DOHH2 (cell line): ENCODE results near the gene LTV1.

Experiments used
- H3F3A ChIP-seq: fragments of 200-600 bp; sonication (generic), shearing (Covaris generic); 2 replicates; pipeline ENCODE4 v1.6.0; 2016; ENCODE audit warnings: antibody characterized with exemption, mild to moderate bottlenecking; ENCODE audit not compliant: control insufficient read depth, insufficient read depth
- H3K27ac ChIP-seq: fragments of 200-600 bp; sonication (generic); 2 replicates; pipeline ENCODE4 v1.5.1; 2014; ENCODE audit warnings: low read depth, mild to moderate bottlenecking, low read length, moderate library complexity
- H3K27me3 ChIP-seq: fragments of 200-600 bp; sonication (generic); 2 replicates; pipeline ENCODE4 v1.6.1; 2014; ENCODE audit warnings: mild to moderate bottlenecking, low read length, mixed read lengths; ENCODE audit not compliant: control insufficient read depth
- H3K36me3 ChIP-seq: fragments of 200-600 bp; sonication (generic); 2 replicates; pipeline ENCODE4 v1.6.1; 2014; ENCODE audit warnings: mild to moderate bottlenecking, low read length, moderate library complexity, mixed read lengths; ENCODE audit not compliant: control insufficient read depth
- H3K4me1 ChIP-seq: fragments of 200-600 bp; sonication (generic); 2 replicates; pipeline ENCODE4 v1.6.1; 2014; ENCODE audit warnings: mild to moderate bottlenecking, low read length, mixed read lengths; ENCODE audit not compliant: control insufficient read depth
- H3K4me2 ChIP-seq: fragments of 200-600 bp; sonication (generic); 2 replicates; pipeline ENCODE4 v1.6.0; 2014; ENCODE audit warnings: mild to moderate bottlenecking, low read length, moderate library complexity
- H3K4me3 ChIP-seq: fragments of 200-600 bp; sonication (generic); 2 replicates; pipeline ENCODE4 v1.5.1; 2014; ENCODE audit warnings: mild to moderate bottlenecking, low read length, mixed read lengths
- H3K79me2 ChIP-seq: fragments of 200-600 bp; sonication (generic); 2 replicates; pipeline ENCODE4 v1.6.1; 2014; ENCODE audit warnings: mild to moderate bottlenecking, low read length, mixed read lengths; ENCODE audit not compliant: control insufficient read depth
- H3K9me2 ChIP-seq: fragments of 200-600 bp; sonication (generic); replicated peaks from 2 replicates; pipeline ENCODE4 v1.6.1; 2014; ENCODE audit warnings: mild to moderate bottlenecking, low read length, mixed read lengths; ENCODE audit not compliant: control insufficient read depth
- H3K9me3 ChIP-seq: fragments of 200-600 bp; sonication (generic); 2 replicates; pipeline ENCODE4 v1.6.1; 2014; ENCODE audit warnings: antibody characterized with exemption, low read length, mixed read lengths; ENCODE audit not compliant: control insufficient read depth, insufficient read depth
- H4K20me1 ChIP-seq: fragments of 200-600 bp; sonication (generic); 2 replicates; pipeline ENCODE4 v1.6.0; 2014; ENCODE audit warnings: low read depth, mild to moderate bottlenecking, antibody characterized with exemption, low read length, moderate library complexity; ENCODE audit not compliant: control insufficient read depth, insufficient read depth
- EZH2phosphoT487 ChIP-seq: fragments of 200-600 bp; sonication (generic); IDR thresholded peaks from 2 replicates; pipeline ENCODE4 v1.6.1; 2017; ENCODE audit warnings: borderline replicate concordance, mild to moderate bottlenecking, antibody characterized with exemption, low read length, moderate library complexity, mixed read lengths
- TF ChIP-seq, protein P1 (sequence below): fragments of 200-600 bp; sonication (generic); IDR thresholded peaks from one replicate; pipeline ENCODE4 v1.5.1; 2014; ENCODE audit warnings: antibody characterized with exemption, mild to moderate bottlenecking, low read depth, low read length; ENCODE audit not compliant: poor library complexity, severe bottlenecking

The LTV1 gene

GRCh38 chr6:143807103-143807772, 35.9 kb upstream of the LTV1 start:
- Histone ChIP-seq H3K9me2 (no peaks in the 10 kb centered on the region), H4K20me1 (no peaks in the 10 kb centered on the region), H3F3A (no peaks in the 10 kb centered on the region), H3K4me3 (no peak overlapping the region), H3K4me1 (no peaks in the 10 kb centered on the region), H3K4me2 (no peak overlapping the region), H3K9me3 (no peaks in the 10 kb centered on the region), H3K27ac (no peak overlapping the region), H3K79me2 (no peaks in the 10 kb centered on the region), H3K36me3 (no peaks in the 10 kb centered on the region), H3K27me3 (no peaks in the 10 kb centered on the region)
- TF ChIP-seq EZH2phosphoT487: no peak
- TF ChIP-seq, protein P1, sequence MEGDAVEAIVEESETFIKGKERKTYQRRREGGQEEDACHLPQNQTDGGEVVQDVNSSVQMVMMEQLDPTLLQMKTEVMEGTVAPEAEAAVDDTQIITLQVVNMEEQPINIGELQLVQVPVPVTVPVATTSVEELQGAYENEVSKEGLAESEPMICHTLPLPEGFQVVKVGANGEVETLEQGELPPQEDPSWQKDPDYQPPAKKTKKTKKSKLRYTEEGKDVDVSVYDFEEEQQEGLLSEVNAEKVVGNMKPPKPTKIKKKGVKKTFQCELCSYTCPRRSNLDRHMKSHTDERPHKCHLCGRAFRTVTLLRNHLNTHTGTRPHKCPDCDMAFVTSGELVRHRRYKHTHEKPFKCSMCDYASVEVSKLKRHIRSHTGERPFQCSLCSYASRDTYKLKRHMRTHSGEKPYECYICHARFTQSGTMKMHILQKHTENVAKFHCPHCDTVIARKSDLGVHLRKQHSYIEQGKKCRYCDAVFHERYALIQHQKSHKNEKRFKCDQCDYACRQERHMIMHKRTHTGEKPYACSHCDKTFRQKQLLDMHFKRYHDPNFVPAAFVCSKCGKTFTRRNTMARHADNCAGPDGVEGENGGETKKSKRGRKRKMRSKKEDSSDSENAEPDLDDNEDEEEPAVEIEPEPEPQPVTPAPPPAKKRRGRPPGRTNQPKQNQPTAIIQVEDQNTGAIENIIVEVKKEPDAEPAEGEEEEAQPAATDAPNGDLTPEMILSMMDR: no peak

GRCh38 chr6:143810745-143811144, 32.4 kb upstream of the LTV1 start:
- Histone ChIP-seq H3F3A (no peaks in the 10 kb centered on the region), H4K20me1 (no peaks in the 10 kb centered on the region), H3K4me2 (no peak overlapping the region), H3K4me3 (no peak overlapping the region), H3K9me3 (no peaks in the 10 kb centered on the region), H3K27me3 (no peaks in the 10 kb centered on the region), H3K79me2 (no peaks in the 10 kb centered on the region), H3K9me2 (no peaks in the 10 kb centered on the region), H3K27ac (no peak overlapping the region), H3K4me1 (no peaks in the 10 kb centered on the region), H3K36me3 (no peaks in the 10 kb centered on the region)
- no peak for TF ChIP-seq EZH2phosphoT487
- TF ChIP-seq, protein P1: no peak

DNA sequence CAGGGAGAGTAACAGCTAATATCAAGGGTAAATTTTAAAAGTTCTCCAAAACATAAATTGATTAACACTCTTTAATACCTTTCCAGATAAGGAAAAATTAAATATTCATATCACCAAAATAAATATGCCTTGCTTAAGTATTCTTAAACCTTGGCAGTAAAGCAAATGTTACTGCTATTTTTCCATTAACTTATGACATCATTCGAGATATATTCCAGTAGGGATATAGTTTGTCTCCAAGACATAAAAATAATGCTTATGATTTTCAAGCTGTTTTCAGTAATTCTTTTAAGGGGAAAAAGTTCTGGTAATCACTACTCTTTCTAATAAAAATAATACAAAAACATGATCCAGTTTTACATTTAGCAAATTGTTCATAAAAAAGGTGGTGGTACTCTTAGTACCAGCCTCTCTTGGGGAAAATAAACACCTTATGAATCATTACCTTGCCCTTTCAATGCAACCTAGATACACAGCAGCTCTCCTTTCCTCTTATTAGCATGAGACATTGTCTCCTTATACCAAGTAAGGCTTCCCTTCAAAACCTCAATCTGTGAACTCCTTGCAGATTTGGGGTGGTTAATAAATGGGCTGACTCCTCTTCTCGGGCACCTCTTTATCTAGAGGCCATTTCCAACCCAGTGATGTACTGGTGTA, 31.5 kb upstream of the LTV1 start:
- Histone ChIP-seq H3K79me2 (no peaks in the 10 kb centered on the region), H3K4me3 (no peak overlapping the region), H4K20me1 (no peaks in the 10 kb centered on the region), H3K9me2 (no peaks in the 10 kb centered on the region), H3K36me3 (no peaks in the 10 kb centered on the region), H3K27ac (no peak overlapping the region), H3K9me3 (no peaks in the 10 kb centered on the region), H3K4me1 (no peaks in the 10 kb centered on the region), H3K27me3 (no peaks in the 10 kb centered on the region), H3K4me2 (no peak overlapping the region), H3F3A (no peaks in the 10 kb centered on the region)
- no peak for TF ChIP-seq EZH2phosphoT487
- TF ChIP-seq, protein P1: no peak
